Stimulated activated CD8-positive, alpha-beta memory T cell treated with anti-CD3 and anti-CD28 coated beads, Interleukin-4, amount 100 ng/mL, for 48 hours (primary cell): ENCODE measurements around the gene BCL7A.
A peak's percentile ranks its signal among the peaks of the same experiment; 100 is the strongest.
"Not testable (repeated sequence)": the region's sequence is repeated elsewhere in the genome, so short reads cannot be mapped to it uniquely, and the experiment has no call there.

ENCODE experiments used
- DNase-seq: peaks from one replicate; pipeline ENCODE4 v3.0.0-alpha.2; 2020

Gene BCL7A

DNA sequence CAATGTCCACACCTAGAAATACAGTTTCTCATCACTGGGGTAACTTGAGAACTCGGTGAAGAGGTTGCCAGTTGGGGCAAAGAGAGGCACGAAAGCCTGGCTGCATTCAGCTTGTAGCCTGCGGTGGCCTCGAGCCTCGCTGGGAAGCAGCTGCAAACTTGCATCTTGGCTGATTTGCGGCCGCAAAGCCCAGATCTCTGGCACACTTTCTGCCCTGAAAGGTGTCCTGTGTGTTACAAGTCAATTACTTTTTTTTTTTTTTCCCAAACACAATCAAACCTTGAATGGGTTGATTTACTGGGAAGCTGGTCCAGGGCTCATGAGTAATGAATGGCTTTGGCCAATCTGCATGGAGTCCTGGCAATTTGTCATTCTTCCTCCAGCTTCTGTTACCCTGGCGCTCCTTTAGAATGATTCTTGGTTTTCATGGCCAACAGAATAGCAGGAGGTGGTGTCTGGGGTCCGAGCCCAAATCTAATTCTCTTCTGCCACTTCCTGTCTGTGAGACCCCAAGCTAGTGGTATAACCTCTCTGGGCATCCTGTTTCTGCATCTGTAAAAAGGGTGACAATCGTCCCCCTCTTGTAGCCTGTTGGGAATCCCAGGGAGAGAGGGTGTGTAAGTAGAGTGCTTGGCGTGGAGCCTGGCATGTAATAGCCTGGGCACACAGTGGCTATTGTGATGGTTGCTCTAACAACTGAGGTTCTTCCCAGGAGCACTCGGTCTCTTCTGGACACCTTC lies 6.7 kb downstream of the BCL7A start:
- DNase-seq, result no peak

GRCh38 chr12:122028905-122029560 lies 7.3 kb downstream of the BCL7A start:
- DNase-seq, result peak; percentile 79

DNA sequence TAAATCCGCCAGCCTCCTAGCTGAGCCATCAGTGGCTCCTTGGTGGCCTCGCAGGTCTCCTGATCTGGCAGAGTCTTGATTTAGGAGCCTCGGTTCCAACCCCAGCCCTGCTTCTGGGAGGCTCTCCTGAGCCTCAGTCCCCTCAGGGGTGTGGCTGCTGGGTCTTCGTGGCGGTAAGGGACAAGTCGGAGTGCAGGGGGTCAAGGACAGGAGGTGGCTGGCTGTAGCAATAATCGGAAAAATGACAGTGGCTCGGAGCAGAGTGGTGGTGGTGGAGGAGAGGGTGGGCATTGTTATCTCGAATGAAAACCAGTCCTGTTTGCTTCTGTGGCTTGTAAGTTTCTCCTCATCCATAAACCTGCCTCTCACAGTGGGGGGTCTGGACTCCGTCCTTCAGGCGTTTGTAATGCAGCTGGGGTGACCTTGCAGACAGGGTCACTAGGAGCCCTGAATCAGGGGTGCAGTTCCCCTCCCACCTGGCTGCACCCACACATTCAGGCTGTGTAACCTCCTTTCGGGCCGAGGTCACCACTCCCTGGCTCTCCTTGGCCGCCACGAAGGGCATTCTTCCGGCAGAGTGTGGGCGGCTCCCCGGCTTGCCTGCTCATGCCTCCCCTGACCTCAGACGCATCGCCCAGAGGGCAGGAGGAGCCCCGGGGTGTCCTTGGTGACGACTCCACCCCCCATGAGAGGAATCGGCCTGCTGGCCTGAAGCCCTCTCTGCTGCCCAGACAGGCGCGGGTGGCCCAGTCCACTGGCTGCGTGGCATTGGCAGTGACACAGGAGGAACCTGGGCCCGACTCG lies 8.1 kb downstream of the BCL7A start:
- DNase-seq, result no peak

DNA sequence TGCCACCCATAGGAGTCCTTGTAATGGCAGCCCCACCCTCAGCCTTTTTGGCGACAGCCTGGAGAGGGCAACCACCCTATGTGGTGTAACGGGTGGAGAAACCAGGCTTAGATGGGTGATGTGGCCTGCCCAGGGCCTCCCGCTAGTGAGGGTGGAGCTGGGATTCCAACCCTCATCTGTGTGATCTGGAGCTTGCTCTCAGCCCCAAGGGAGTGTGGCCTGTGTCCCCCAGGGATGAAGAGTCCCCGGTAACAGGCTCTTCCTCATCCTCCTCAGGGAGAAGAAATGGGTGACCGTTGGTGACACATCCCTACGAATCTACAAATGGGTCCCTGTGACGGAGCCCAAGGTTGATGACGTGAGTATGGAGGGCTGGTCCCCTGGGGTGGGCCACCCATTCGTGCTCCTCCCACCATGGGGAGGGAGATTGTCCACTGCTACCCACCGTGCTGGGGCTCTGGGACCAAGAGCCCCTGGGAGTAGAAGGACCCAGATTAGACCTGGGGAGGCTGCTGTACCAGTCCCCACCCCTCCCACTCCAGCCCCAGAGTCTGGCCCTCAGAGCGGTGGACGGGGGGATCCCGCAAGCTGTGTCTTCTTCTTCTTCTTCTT lies 8.8 kb downstream of the BCL7A start:
- no peak for DNase-seq

DNA sequence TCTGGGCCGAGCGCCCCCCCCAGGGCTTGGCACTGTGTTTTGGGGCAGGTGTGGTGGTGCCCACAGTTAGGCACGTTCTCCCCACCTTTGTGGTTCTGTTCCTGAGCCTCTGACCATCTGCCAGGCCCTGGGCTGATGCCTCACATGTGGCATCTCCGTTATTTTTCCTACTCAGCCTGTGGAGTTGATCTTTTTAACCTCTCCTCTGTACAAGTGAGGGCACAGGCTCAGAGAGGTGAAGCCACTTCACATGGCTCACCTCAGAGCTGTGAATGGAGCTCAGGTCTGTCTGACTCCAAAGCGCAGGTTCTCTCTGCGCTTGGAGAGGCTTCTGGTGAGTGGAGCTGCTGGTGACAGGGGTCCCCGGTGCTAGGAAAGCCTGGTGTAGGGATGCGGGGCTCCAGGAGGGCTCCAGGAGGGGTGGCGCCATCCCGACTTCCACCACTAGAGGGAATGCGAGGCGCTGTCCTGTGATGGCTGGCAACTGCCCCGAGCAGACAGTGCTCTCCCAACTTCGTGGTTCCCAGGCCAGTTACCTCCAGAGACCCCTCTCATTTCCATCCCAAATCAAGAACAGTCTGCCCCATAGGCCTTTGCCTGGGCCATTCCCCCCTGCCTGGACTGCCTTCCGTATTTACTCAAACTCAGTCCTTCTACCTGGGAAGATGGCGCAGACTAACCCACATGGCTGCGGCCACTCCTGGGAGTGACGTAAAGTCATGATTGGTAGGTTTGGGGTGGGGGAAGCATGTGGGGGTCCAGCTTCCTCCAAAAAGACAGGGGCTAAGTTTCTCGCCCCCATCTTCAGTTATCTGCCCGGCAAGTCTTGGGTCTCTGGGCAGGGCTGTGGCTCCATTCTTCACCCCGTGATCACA lies 9.9 kb downstream of the BCL7A start:
- peak; percentile 86 for DNase-seq

DNA sequence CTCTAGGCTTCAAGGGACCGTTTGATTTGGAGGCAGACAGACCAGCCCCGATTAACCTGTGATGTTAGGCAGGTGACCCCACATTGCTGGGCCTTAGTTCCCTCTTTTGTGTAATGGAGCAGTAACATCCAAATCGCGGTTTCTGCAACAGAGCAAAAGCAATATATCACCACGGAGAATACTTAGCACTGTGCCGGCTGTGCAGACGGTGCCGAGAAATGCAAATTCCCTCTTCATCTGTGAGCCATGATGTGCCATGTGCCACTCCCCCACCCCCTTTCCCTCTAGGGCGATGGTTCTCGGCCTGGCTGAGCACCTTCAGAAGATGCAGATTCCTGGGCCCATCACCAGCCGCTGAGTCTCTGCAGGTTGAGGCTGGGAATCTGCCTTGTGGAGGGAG lies 10.9 kb downstream of the BCL7A start:
- DNase-seq, result no peak

DNA sequence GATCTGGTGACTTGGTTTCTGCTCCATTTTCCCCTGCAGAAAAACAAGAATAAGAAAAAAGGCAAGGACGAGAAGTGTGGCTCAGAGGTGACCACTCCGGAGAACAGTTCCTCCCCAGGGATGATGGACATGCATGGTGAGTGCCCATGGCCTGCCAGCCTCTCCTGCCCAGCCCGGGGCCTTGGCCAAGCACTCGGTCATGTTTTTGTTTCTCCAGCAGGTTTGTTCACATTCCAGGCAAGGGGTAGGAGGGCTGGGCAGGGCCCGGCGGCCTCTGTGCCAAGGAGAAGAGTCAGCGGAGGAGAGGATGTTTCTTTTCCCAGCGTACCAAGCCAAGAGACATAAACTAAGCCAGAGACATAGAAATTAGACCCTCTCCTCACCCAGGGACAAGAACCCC lies 13.6 kb downstream of the BCL7A start:
- DNase-seq, result no peak

GRCh38 chr12:122036153-122036552 lies 14.5 kb downstream of the BCL7A start:
- no peak for DNase-seq

DNA sequence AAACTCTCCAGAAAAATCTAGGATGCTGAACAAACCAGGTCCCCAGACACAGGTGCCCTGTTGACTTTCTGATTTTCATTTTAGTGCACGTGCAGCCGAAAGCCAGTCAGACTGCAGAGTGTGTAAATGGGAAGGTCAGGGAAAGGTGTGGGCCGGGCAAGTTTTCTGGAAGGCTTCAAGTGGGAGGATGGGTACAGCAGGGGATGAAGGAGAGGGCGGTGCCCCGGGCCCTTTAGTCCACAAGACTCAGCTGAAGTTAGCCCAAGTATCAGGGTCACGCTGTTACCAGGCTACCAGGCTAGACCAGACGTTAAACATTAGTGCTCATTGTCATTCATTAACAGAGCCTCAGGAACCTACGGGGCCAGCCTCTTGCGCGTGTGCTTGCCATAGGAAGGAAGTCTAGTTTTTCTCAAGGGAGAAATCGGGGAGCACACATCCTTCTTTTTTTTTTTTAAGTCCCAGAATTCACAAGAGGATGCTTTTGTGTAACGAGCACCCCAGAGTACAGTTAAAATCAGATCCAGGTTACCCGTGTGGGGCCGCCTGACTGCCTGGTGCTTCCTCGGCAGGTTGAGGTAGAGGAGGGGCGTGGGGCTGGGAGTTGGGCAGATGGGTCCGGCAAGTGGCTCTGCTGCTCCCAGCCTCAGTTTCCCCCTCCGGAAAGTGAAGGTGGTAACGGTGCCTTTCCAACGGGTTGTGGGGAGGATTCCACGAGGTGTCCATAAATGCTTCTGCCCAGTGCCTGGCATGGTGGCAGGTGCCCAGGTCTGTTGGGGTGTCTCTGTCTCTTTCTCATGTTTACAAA lies 19.1 kb downstream of the BCL7A start:
- DNase-seq, result no peak

GRCh38 chr12:122041458-122041857 lies 19.8 kb downstream of the BCL7A start:
- not testable (repeated sequence) for DNase-seq

GRCh38 chr12:122042910-122043309 lies 21.2 kb downstream of the BCL7A start:
- DNase-seq, result no peak

GRCh38 chr12:122043476-122043875 lies 21.8 kb downstream of the BCL7A start:
- DNase-seq, result no peak

GRCh38 chr12:122045262-122045661 lies 23.6 kb downstream of the BCL7A start:
- no peak for DNase-seq

DNA sequence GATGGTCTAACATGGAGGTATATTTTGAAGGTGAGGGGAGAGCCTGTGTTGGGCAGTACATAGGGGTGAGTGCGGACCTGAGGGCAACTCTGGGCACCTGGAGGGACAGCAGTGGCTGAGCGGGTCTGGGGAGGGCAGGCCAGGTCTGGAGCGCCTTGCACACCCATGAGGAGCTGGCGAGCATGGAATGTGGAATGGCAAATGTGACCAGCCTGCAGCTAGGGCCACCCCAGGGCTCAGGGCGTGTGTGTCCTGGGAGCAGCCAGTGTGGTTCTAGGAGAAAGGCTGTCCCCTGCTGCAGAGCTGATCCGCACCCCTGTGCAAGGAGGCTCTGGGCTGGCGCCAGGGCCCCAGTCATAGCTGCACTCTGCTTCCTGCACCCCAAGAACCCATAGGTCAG lies 24.5 kb downstream of the BCL7A start:
- DNase-seq, result no peak

GRCh38 chr12:122048151-122048550 lies 26.5 kb downstream of the BCL7A start:
- no peak for DNase-seq

DNA sequence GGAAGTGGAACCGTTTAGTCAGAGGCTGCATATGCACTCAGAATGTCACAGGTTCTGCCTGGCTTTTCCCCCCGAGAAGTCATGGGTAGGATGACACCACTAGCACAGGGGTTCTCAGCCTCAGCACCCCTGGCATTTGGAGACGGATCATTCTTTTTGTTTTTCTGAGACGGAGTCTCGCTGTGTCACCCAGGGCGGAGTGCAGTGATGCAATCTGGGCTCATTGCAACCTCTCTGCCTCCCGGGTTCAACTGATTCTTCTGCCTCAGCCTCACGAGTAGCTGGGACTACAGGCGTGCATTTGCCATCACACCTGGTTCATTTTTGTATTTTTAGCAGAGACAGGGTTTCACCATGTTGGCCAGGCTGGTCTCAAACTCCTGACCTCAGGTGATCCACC lies 28.1 kb downstream of the BCL7A start:
- no peak for DNase-seq

DNA sequence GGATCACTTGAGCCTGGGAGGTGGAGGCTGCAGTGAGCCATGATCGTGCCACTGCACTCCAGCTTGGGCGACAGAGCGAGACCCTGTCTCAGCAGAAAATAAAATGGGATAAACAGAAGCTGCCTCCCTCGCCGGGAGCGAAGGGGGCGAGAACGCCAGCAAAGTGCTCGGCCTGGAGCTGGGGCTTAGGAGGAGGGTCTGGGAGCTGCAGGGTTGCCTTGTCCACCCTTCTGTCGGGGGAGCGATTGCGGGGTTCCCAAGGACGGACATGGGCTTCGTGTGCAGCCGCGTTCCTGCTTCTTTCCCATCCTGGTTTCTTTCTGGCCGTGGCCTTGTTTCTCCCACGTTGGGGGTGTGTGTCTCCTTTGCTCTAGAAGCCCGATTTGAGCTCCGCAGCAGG lies 29.0 kb downstream of the BCL7A start:
- no peak for DNase-seq

- no peak for DNase-seq
Observed at GRCh38 chr12:122051231-122051876, 29.7 kb downstream of the BCL7A start.

DNA sequence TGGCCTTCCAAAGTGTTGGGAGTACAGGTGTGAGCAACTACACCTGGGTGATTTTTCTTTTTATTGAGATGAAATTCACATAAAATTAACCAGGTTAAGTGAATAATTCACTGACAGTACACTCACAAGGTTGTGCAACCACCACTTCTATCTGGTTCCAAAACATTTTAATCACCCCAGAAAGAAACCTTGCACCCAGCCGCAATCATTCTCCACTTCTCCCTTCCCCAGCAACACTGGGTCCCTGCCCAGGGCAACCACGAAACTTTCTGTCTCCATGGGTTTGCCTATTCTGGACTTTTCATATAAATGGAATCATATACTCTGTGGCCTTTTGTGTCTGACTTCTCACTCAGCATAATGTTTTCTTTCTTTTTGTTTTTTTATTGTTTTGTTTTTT lies 30.6 kb downstream of the BCL7A start:
- no peak for DNase-seq

DNA sequence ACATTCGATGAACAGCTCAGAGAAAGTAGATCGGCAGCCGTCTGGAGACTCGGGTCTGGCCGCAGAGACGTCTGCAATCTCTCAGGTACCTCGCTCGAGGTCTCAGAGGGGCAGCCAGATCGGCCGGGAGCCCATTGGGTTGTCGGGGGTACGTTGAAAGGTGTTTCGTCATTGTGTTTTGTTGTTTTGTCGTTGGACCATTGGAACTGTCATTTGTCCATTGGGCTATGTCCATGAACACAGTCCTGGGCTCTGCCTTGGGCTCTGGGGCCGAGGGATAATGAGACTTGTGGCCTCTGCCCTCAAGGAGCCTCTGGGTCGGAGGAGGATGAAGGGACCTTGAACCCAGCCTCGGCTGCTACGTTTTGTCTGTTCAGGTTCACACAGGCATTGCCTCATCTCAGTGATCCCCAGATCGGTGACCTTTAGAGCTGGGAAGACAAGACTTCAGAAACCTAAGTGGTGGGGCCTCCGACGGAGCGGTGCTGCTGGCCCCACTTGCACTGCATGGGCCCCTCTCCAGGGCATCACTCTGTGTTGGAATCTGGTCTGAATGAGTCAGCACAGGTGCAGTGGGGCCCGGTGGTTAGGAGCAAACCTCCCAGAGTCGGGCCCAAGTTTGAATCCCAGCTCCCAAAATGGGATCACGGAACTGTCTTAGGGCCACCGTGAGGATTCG lies 33.3 kb downstream of the BCL7A start:
- DNase-seq, result no peak
